NCI-H187 treated with DMSO at 0.1 percent for 48 hours (cell line): ENCODE measurements around the gene MAGOH.
"Not testable (repeated sequence)": the region's sequence is repeated elsewhere in the genome, so short reads cannot be mapped to it uniquely, and the experiment has no call there.

Experiments
- DNase-seq: peaks from one replicate; lab custom pipeline; 2025; lab: John Stamatoyannopoulos, UW

MAGOH gene

GRCh38 chr1:53238197-53239155, at the start of gene MAGOH:
TSS of gene MAGOH (minus strand) at chr1:53238518. CDS start at chr1:53238448, 70 bp downstream.
- DNase-seq, result peak; percentile 54

GRCh38 chr1:53286955-53287354, 48.6 kb upstream of the MAGOH start:
- DNase-seq, result no peak

- no peak for DNase-seq
Measured at GRCh38 chr1:53285969-53286760, 47.8 kb upstream of the MAGOH start.

- no peak for DNase-seq
Measured at GRCh38 chr1:53285546-53285945, 47.2 kb upstream of the MAGOH start.

- no peak for DNase-seq
Measured at GRCh38 chr1:53284224-53285020, 46.1 kb upstream of the MAGOH start.

GRCh38 chr1:53283156-53283555, 44.8 kb upstream of the MAGOH start:
- not testable (repeated sequence) for DNase-seq

GRCh38 chr1:53281133-53281532, 42.8 kb upstream of the MAGOH start:
- DNase-seq, result no peak

- DNase-seq, result no peak
Measured at GRCh38 chr1:53280496-53280895, 42.2 kb upstream of the MAGOH start.

GRCh38 chr1:53279296-53280200, 41.2 kb upstream of the MAGOH start:
- DNase-seq, result no peak

GRCh38 chr1:53278298-53278725, 40.0 kb upstream of the MAGOH start:
- DNase-seq, result no peak

GRCh38 chr1:53277326-53277725, 39.0 kb upstream of the MAGOH start:
- DNase-seq, result no peak

- DNase-seq, result no peak
Measured at GRCh38 chr1:53276902-53277281, 38.6 kb upstream of the MAGOH start.

GRCh38 chr1:53276153-53276901, 38.0 kb upstream of the MAGOH start:
- DNase-seq, result no peak

GRCh38 chr1:53275566-53275965, 37.2 kb upstream of the MAGOH start:
- DNase-seq, result no peak

- no peak for DNase-seq
Measured at GRCh38 chr1:53274541-53275185, 36.3 kb upstream of the MAGOH start.

GRCh38 chr1:53274026-53274425, 35.7 kb upstream of the MAGOH start:
- no peak for DNase-seq

- no peak for DNase-seq
Measured at GRCh38 chr1:53273526-53273925, 35.2 kb upstream of the MAGOH start.

- no peak for DNase-seq
Measured at GRCh38 chr1:53272349-53272748, 34.0 kb upstream of the MAGOH start.

GRCh38 chr1:53271446-53272090, 33.2 kb upstream of the MAGOH start:
- DNase-seq, result no peak
